MCF 10A (cell line): ENCODE measurements around the gene UNG. TPM values are rescaled to one million over a fixed set of nuclear protein-coding genes. Genes with fewer than 3 reads are reported as not detected.

Source experiments
- BruUV-seq: library from RNA; stranded (reverse); fragments of 400-500 nt; replicated peaks from 2 replicates; lab custom pipeline; 2021; lab: Mats Ljungman, UMichigan
- CTCF ChIA-PET: fragments of 300-600 bp; sonication (Branson Sonifier 250); formaldehyde crosslinking; extraction: SDS; loops from one replicate; lab custom pipeline; 2021; ENCODE audit warnings: antibody characterized with exemption, inconsistent platforms; lab: Yijun Ruan, JAX
- POLR2A ChIA-PET: fragments of 300-600, 350-650 bp; sonication (Branson Sonifier 250); formaldehyde crosslinking; extraction: SDS; loops from one replicate; lab custom pipeline; 2020; ENCODE audit warnings: antibody characterized with exemption, inconsistent platforms; lab: Yijun Ruan, JAX
- DNase-seq: peaks from one replicate; pipeline ENCODE4 v3.0.0-alpha.2; 2018; ENCODE audit not compliant: unreplicated experiment
- H3K27ac Mint-ChIP-seq: one replicate; pipeline ENCODE4 v1.8.0; 2022; ENCODE audit warnings: mild to moderate bottlenecking, low read depth, mixed read lengths; ENCODE audit not compliant: unreplicated experiment
- H3K27me3 Mint-ChIP-seq: one replicate; pipeline ENCODE4 v1.8.0; 2022; ENCODE audit warnings: mixed read lengths; ENCODE audit not compliant: insufficient read depth, unreplicated experiment
- H3K36me3 Mint-ChIP-seq: one replicate; pipeline ENCODE4 v1.8.0; 2022; ENCODE audit warnings: mild to moderate bottlenecking, moderate library complexity, mixed read lengths; ENCODE audit not compliant: insufficient read depth, unreplicated experiment
- H3K4me1 Mint-ChIP-seq: one replicate; pipeline ENCODE4 v1.8.0; 2022; ENCODE audit warnings: mixed read lengths; ENCODE audit not compliant: insufficient read depth, unreplicated experiment
- H3K4me3 Mint-ChIP-seq: one replicate; pipeline ENCODE4 v1.8.0; 2022; ENCODE audit warnings: mild to moderate bottlenecking, moderate library complexity, mixed read lengths; ENCODE audit not compliant: unreplicated experiment
- H3K9me3 Mint-ChIP-seq: one replicate; pipeline ENCODE4 v1.8.0; 2022; ENCODE audit warnings: mixed read lengths; ENCODE audit not compliant: unreplicated experiment
- CTCF ChIP-seq: fragments of 200-600 bp; IDR thresholded peaks from one replicate; pipeline ENCODE4 v1.8.0; 2022; ENCODE audit warnings: antibody characterized with exemption, mild to moderate bottlenecking; ENCODE audit not compliant: unreplicated experiment
- intact Hi-C: fragments of 100-400 bp; cut with micrococcal nuclease; formaldehyde crosslinking; loops from 2 replicates; pipeline ENCODE4 v1.14.1; 2022
- total RNA-seq: library from RNA; stranded (reverse); gene quantifications from 2 replicates; pipeline ENCODE4 v1.2.3, GENCODE V29; 2022

Gene UNG
- total RNA-seq, 1 experiment from 2014 or later, result 13.8 TPM

GRCh38 chr12:109065154-109065852 lies 32.1 kb upstream of the UNG start:
- no peaks in the 10 kb centered on the region for H3K27me3 Mint-ChIP-seq
- H3K4me1 Mint-ChIP-seq, result no peaks in the 10 kb centered on the region
- intact Hi-C loops, result no loop called here
- BruUV-seq, result no TSS peak
- H3K4me3 Mint-ChIP-seq, result no peak overlapping the region
- CTCF ChIA-PET, result no interaction called here
- H3K36me3 Mint-ChIP-seq, result peaks cover 30% of the 10 kb centered on the region
- no peaks in the 10 kb centered on the region for H3K9me3 Mint-ChIP-seq
- no peak for DNase-seq
- H3K27ac Mint-ChIP-seq, result no peak overlapping the region
- POLR2A ChIA-PET, result interaction anchor here (1.4 kb wide), 1 partner anchor 27 kb away, joined by 4 read pairs; no protein-coding TSS in a partner anchor
- TF ChIP-seq CTCF, result no peak

- TF ChIP-seq CTCF, result no peak
- ChIA-PET CTCF (interaction anchor here (1.5 kb wide), 1 partner anchor 27 kb away, joined by 3 read pairs; no protein-coding TSS in a partner anchor), POLR2A (interaction anchor here (0.6 to 1.4 kb wide), 2 partner anchors 27 to 376 kb away, joined by 3 to 4 read pairs; no protein-coding TSS in a partner anchor)
- intact Hi-C loops, result no loop called here
- Mint-ChIP-seq H3K4me1 (no peaks in the 10 kb centered on the region), H3K27me3 (no peaks in the 10 kb centered on the region), H3K36me3 (peaks cover 30% of the 10 kb centered on the region), H3K9me3 (no peaks in the 10 kb centered on the region), H3K27ac (no peak overlapping the region), H3K4me3 (no peak overlapping the region)
- BruUV-seq, result no TSS peak
- no peak for DNase-seq
Measured at GRCh38 chr12:109065853-109066193, 31.6 kb upstream of the UNG start.

- DNase-seq, result no peak
- Mint-ChIP-seq H3K9me3 (no peaks in the 10 kb centered on the region), H3K4me3 (no peak overlapping the region), H3K4me1 (no peaks in the 10 kb centered on the region), H3K36me3 (peaks cover 42% of the 10 kb centered on the region), H3K27me3 (no peaks in the 10 kb centered on the region), H3K27ac (no peak overlapping the region)
- ChIA-PET CTCF (interaction anchor here (0.5 to 1.2 kb wide), 4 partner anchors 23 to 901 kb away, joined by 3 to 5 read pairs (median 3); partner anchors contain the start of gene ALKBH2), POLR2A (interaction anchor here (1.2 kb wide), 1 partner anchor 112 kb away, joined by 3 read pairs; no protein-coding TSS in a partner anchor)
- BruUV-seq, result no TSS peak
- TF ChIP-seq CTCF, result no peak
- intact Hi-C loops, result no loop called here
Measured at GRCh38 chr12:109069307-109070271, 27.8 kb upstream of the UNG start.

- DNase-seq, result no peak
- no peak for TF ChIP-seq CTCF
- no peaks in the 10 kb centered on the region for H3K27me3 Mint-ChIP-seq
- no peaks in the 10 kb centered on the region for H3K9me3 Mint-ChIP-seq
- no peak overlapping the region for H3K4me3 Mint-ChIP-seq
- peaks cover 50% of the 10 kb centered on the region for H3K36me3 Mint-ChIP-seq
- ChIA-PET POLR2A (no interaction called here), CTCF (no interaction called here)
- H3K4me1 Mint-ChIP-seq, result no peaks in the 10 kb centered on the region
- BruUV-seq, result no TSS peak
- intact Hi-C loops, result no loop called here
- H3K27ac Mint-ChIP-seq, result no peak overlapping the region
Measured at GRCh38 chr12:109074866-109075265, 22.5 kb upstream of the UNG start.
